Body of pancreas (tissue), 4 donors: Measurements from ENCODE around the gene CBX4.
A peak's percentile ranks its signal among the peaks of the same experiment; 100 is the strongest.

Source experiments
- CTCF ChIP-seq, 7 experiments: fragments of 450-650 bp in 4 of 7; fragments of 200-600 bp in 3 of 7; sonication (generic) in 3 of 7; IDR thresholded peaks; one replicate each; pipeline ENCODE4 v1.5.1; 2016 to 2019; ENCODE audit warnings: antibody characterized with exemption in 7 of 7
- POLR2A ChIP-seq, 3 donors: fragments of 450-650 bp; IDR thresholded peaks; one replicate each; pipeline ENCODE4 v1.6.1; 2016; ENCODE audit warnings: antibody characterized with exemption in 3 of 3, mild to moderate bottlenecking in 2 of 3

- TF ChIP-seq CTCF (IDR thresholded peaks at IDR 0.05) (peak; percentile 35 to 80 (median 61)), POLR2A (IDR thresholded peaks at IDR 0.05) (no peak)
These were observed 5.8 kb upstream of the CBX4 start for GRCh38 chr17:79844869-79845600.
